MM.1S (cell line): ENCODE data around the gene SPOCK1.

Experiments
- DNase-seq: peaks from one replicate; pipeline ENCODE4 v3.0.0-alpha.2; 2015
- H2AFZ ChIP-seq: fragments of 300-600 bp; sonication (generic); 2 replicates; pipeline ENCODE4 v1.6.0; 2016; ENCODE audit warnings: antibody characterized with exemption, low read length
- H3F3A ChIP-seq: fragments of 300-600 bp; sonication (generic); 2 replicates; pipeline ENCODE4 v1.6.1; 2016; ENCODE audit warnings: mild to moderate bottlenecking, antibody characterized with exemption, low read length, moderate library complexity, mixed read lengths; ENCODE audit not compliant: insufficient read depth
- H3K27ac ChIP-seq: fragments of 300-600 bp; sonication (generic); 2 replicates; pipeline ENCODE4 v1.5.1; 2016; ENCODE audit warnings: mild to moderate bottlenecking, low read length
- H3K27me3 ChIP-seq: fragments of 300-600 bp; sonication (generic); replicated peaks from 2 replicates; pipeline ENCODE4 v1.6.0; 2016; ENCODE audit warnings: low read length; ENCODE audit not compliant: insufficient read depth
- H3K36me3 ChIP-seq: fragments of 300-600 bp; sonication (generic); replicated peaks from 2 replicates; pipeline ENCODE4 v1.6.1; 2016; ENCODE audit warnings: mild to moderate bottlenecking, low read length, mixed read lengths; ENCODE audit not compliant: insufficient read depth
- H3K4me1 ChIP-seq: fragments of 300-600 bp; sonication (generic); 2 replicates; pipeline ENCODE4 v1.6.1; 2016; ENCODE audit warnings: low read length, mixed read lengths
- H3K4me2 ChIP-seq: fragments of 300-600 bp; sonication (generic); 2 replicates; pipeline ENCODE4 v1.6.0; 2016; ENCODE audit warnings: low read depth, low read length
- H3K4me3 ChIP-seq: fragments of 300-600 bp; sonication (generic); 2 replicates; pipeline ENCODE4 v1.5.1; 2016; ENCODE audit warnings: low read length, mixed read lengths
- H3K79me2 ChIP-seq: fragments of 300-600 bp; sonication (generic); 2 replicates; pipeline ENCODE4 v1.6.1; 2016; ENCODE audit warnings: mixed run types, low read length, mixed read lengths
- H3K9ac ChIP-seq: fragments of 300-600 bp; sonication (generic); 2 replicates; pipeline ENCODE4 v1.6.1; 2016; ENCODE audit warnings: low read length, mixed read lengths
- H3K9me2 ChIP-seq: fragments of 300-600 bp; sonication (generic); replicated peaks from 2 replicates; pipeline ENCODE4 v1.6.1; 2016; ENCODE audit warnings: mild to moderate bottlenecking, low read length, mixed read lengths; ENCODE audit not compliant: insufficient read depth
- H3K9me3 ChIP-seq: fragments of 300-600 bp; sonication (generic); replicated peaks from 2 replicates; pipeline ENCODE4 v1.6.1; 2016; ENCODE audit warnings: mild to moderate bottlenecking, low read length, mixed read lengths; ENCODE audit not compliant: insufficient read depth
- H4K20me1 ChIP-seq: fragments of 300-600 bp; sonication (generic); 2 replicates; pipeline ENCODE4 v1.6.1; 2016; ENCODE audit warnings: mild to moderate bottlenecking, low read length, moderate library complexity, mixed read lengths; ENCODE audit not compliant: insufficient read depth
- CTCF ChIP-seq: fragments of 300-600 bp; sonication (generic); IDR thresholded peaks from 2 replicates; pipeline ENCODE4 v1.5.1; 2016; ENCODE audit warnings: antibody characterized with exemption, low read length, mixed read lengths
- EZH2 ChIP-seq: fragments of 300-600 bp; sonication (generic); optimal IDR thresholded peaks from 2 replicates; pipeline ENCODE3; 2017; ENCODE audit warnings: low read depth, mild to moderate bottlenecking, antibody characterized with exemption, low read length, mixed read lengths
- EZH2phosphoT487 ChIP-seq: fragments of 300-600 bp; sonication (generic); IDR thresholded peaks from 2 replicates; pipeline ENCODE4 v1.6.1; 2018; ENCODE audit warnings: antibody characterized with exemption, low read length

SPOCK1 gene

GRCh38 chr5:137203011-137203632, 296.0 kb downstream of the SPOCK1 start:
- no peaks in the 10 kb centered on the region for H4K20me1 ChIP-seq
- no peak overlapping the region for H3K4me3 ChIP-seq
- H3K4me2 ChIP-seq = no peak overlapping the region
- no peaks in the 10 kb centered on the region for H3K36me3 ChIP-seq
- no peaks in the 10 kb centered on the region for H3K4me1 ChIP-seq
- no peak for DNase-seq
- no peaks in the 10 kb centered on the region for H3F3A ChIP-seq
- H3K9me3 ChIP-seq = no peaks in the 10 kb centered on the region
- no peak overlapping the region for H2AFZ ChIP-seq
- no peaks in the 10 kb centered on the region for H3K27me3 ChIP-seq
- H3K9me2 ChIP-seq = no peaks in the 10 kb centered on the region
- no peak for TF ChIP-seq EZH2
- TF ChIP-seq EZH2phosphoT487 = no peak
- TF ChIP-seq CTCF = no peak
- H3K9ac ChIP-seq = no peak overlapping the region
- H3K79me2 ChIP-seq = no peaks in the 10 kb centered on the region
- H3K27ac ChIP-seq = no peak overlapping the region

- DNase-seq = no peak
Measured at GRCh38 chr5:137201876-137202275, 297.2 kb downstream of the SPOCK1 start.

GRCh38 chr5:137200906-137201700, 298.0 kb downstream of the SPOCK1 start:
- Histone ChIP-seq H3F3A (no peaks in the 10 kb centered on the region), H3K79me2 (no peaks in the 10 kb centered on the region), H3K9me2 (no peaks in the 10 kb centered on the region), H2AFZ (no peak overlapping the region), H3K27me3 (no peaks in the 10 kb centered on the region), H3K9ac (no peak overlapping the region), H4K20me1 (no peaks in the 10 kb centered on the region), H3K36me3 (no peaks in the 10 kb centered on the region), H3K4me3 (no peak overlapping the region), H3K27ac (no peak overlapping the region), H3K9me3 (no peaks in the 10 kb centered on the region), H3K4me2 (no peak overlapping the region), H3K4me1 (no peaks in the 10 kb centered on the region)
- TF ChIP-seq CTCF = no peak
- no peak for TF ChIP-seq EZH2phosphoT487
- TF ChIP-seq EZH2 = no peak
- DNase-seq = no peak

More at GRCh38 chr5:137201876-137202275, 297.2 kb downstream of the SPOCK1 start:
- no peaks in the 10 kb centered on the region for H3K36me3 ChIP-seq
- no peaks in the 10 kb centered on the region for H3K9me2 ChIP-seq
- H3K27me3 ChIP-seq = no peaks in the 10 kb centered on the region
- no peak for TF ChIP-seq EZH2
- no peak for TF ChIP-seq EZH2phosphoT487
- no peak for TF ChIP-seq CTCF
- no peak overlapping the region for H3K9ac ChIP-seq
- H3K4me3 ChIP-seq = no peak overlapping the region
- no peaks in the 10 kb centered on the region for H3K4me1 ChIP-seq
- no peak overlapping the region for H3K4me2 ChIP-seq
- no peaks in the 10 kb centered on the region for H3F3A ChIP-seq
- H2AFZ ChIP-seq = no peak overlapping the region
- no peaks in the 10 kb centered on the region for H3K79me2 ChIP-seq
- no peak overlapping the region for H3K27ac ChIP-seq
- no peaks in the 10 kb centered on the region for H3K9me3 ChIP-seq
- H4K20me1 ChIP-seq = no peaks in the 10 kb centered on the region
